Smooth muscle cell (in vitro differentiated cells): ENCODE measurements around the gene INTS1. TPM values are rescaled to one million over a fixed set of nuclear protein-coding genes. Genes with fewer than 3 reads are reported as not detected.
A peak's percentile ranks its signal among the peaks of the same experiment; 100 is the strongest.

ENCODE experiments used
- DNase-seq: peaks from one replicate; lab custom pipeline; 2025; ENCODE audit not compliant: unreplicated experiment; lab: John Stamatoyannopoulos, UW
- H2AFZ ChIP-seq: fragments of 200-600 bp; sonication (generic); 2 replicates; pipeline ENCODE4 v1.6.0; 2016; ENCODE audit warnings: antibody characterized with exemption, low read depth, mild to moderate bottlenecking
- H3F3A ChIP-seq: fragments of 200-600 bp; sonication (generic); 2 replicates; pipeline ENCODE4 v1.6.0; 2017; ENCODE audit warnings: antibody characterized with exemption, low read depth
- H3K27ac ChIP-seq: fragments of 200-600 bp; sonication (generic); 2 replicates; pipeline ENCODE4 v1.5.1; 2016; ENCODE audit warnings: low read depth, mild to moderate bottlenecking
- H3K27me3 ChIP-seq: fragments of 200-600 bp; sonication (generic); 2 replicates; pipeline ENCODE4 v1.6.1; 2016; ENCODE audit warnings: low read depth, mild to moderate bottlenecking
- H3K36me3 ChIP-seq: fragments of 200-600 bp; sonication (generic); 2 replicates; pipeline ENCODE4 v1.5.1; 2016; ENCODE audit warnings: low read depth
- H3K4me1 ChIP-seq: fragments of 200-600 bp; sonication (generic); 2 replicates; pipeline ENCODE4 v1.5.1; 2016; ENCODE audit warnings: low read depth
- H3K4me2 ChIP-seq: fragments of 200-600 bp; sonication (generic); 2 replicates; pipeline ENCODE4 v1.6.0; 2016; ENCODE audit warnings: mild to moderate bottlenecking
- H3K4me3 ChIP-seq: fragments of 200-600 bp; sonication (generic); 2 replicates; pipeline ENCODE4 v1.5.1; 2016; ENCODE audit warnings: mild to moderate bottlenecking
- H3K79me2 ChIP-seq: fragments of 200-600 bp; sonication (generic); 2 replicates; pipeline ENCODE4 v1.6.0; 2016; ENCODE audit warnings: low read depth, mild to moderate bottlenecking
- H3K9ac ChIP-seq: fragments of 200-600 bp; sonication (generic); 2 replicates; pipeline ENCODE4 v1.6.0; 2016; ENCODE audit warnings: low read depth
- H3K9me3 ChIP-seq: fragments of 200-600 bp; sonication (generic); replicated peaks from 2 replicates; pipeline ENCODE4 v1.5.1; 2016; ENCODE audit warnings: low read depth
- H4K20me1 ChIP-seq: fragments of 200-600 bp; sonication (generic); 2 replicates; pipeline ENCODE4 v1.6.0; 2016; ENCODE audit warnings: low read depth
- WGBS: methylation state at CpG from one replicate; pipeline ENCODE4 v1.1.7; 2016; ENCODE audit warnings: low lambda C conversion rate; 5-methylcytosine and 5-hydroxymethylcytosine counted together
- polyA plus RNA-seq: library from polyadenylated mRNA; unstranded; fragments of >200 nt; fragmentation: Nextera tagmentation; extraction: Ambion mirVana; gene quantifications from 2 replicates; pipeline ENCODE4 v1.2.1, GENCODE V29; 2016
- total RNA-seq: library from RNA; depleted of rRNA; stranded (reverse); fragments of >200 nt; gene quantifications from 2 replicates; pipeline ENCODE4 v1.2.3, GENCODE V29; 2014
- TF ChIP-seq, protein P1 (sequence below): fragments of 200-600 bp; sonication (generic); IDR thresholded peaks from 2 replicates; pipeline ENCODE4 v1.5.1; 2017; ENCODE audit warnings: borderline replicate concordance, mild to moderate bottlenecking, antibody characterized with exemption; ENCODE audit not compliant: insufficient read depth, poor library complexity, severe bottlenecking

The INTS1 gene
- total and polyA plus RNA-seq, 2 experiments from 2014 or later = 18.2 to 51.2 TPM

GRCh38 chr7:1475991-1476390 lies 28.2 kb downstream of the INTS1 start:
- TF ChIP-seq, protein P1, sequence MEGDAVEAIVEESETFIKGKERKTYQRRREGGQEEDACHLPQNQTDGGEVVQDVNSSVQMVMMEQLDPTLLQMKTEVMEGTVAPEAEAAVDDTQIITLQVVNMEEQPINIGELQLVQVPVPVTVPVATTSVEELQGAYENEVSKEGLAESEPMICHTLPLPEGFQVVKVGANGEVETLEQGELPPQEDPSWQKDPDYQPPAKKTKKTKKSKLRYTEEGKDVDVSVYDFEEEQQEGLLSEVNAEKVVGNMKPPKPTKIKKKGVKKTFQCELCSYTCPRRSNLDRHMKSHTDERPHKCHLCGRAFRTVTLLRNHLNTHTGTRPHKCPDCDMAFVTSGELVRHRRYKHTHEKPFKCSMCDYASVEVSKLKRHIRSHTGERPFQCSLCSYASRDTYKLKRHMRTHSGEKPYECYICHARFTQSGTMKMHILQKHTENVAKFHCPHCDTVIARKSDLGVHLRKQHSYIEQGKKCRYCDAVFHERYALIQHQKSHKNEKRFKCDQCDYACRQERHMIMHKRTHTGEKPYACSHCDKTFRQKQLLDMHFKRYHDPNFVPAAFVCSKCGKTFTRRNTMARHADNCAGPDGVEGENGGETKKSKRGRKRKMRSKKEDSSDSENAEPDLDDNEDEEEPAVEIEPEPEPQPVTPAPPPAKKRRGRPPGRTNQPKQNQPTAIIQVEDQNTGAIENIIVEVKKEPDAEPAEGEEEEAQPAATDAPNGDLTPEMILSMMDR = no peak
- no peak overlapping the region for H3K4me2 ChIP-seq

GRCh38 chr7:1475393-1475792 lies 28.8 kb downstream of the INTS1 start:
- H4K20me1 ChIP-seq = peaks cover 5% of the 10 kb centered on the region
- H3F3A ChIP-seq = no peaks in the 10 kb centered on the region
- H2AFZ ChIP-seq = no peak overlapping the region
- H3K9ac ChIP-seq = no peak overlapping the region
- no peak overlapping the region for H3K27ac ChIP-seq
- H3K79me2 ChIP-seq = no peaks in the 10 kb centered on the region
- H3K36me3 ChIP-seq = no peaks in the 10 kb centered on the region
- no peak overlapping the region for H3K4me2 ChIP-seq
- 95% methylated on average over 11 of the region's 17 CpGs for WGBS
- no peak overlapping the region for H3K4me3 ChIP-seq
- H3K27me3 ChIP-seq = no peaks in the 10 kb centered on the region
- H3K4me1 ChIP-seq = no peaks in the 10 kb centered on the region
- no peak for DNase-seq
- TF ChIP-seq, protein P1 = no peak
- no peaks in the 10 kb centered on the region for H3K9me3 ChIP-seq

More at GRCh38 chr7:1475991-1476390, 28.2 kb downstream of the INTS1 start:
- H3K4me1 ChIP-seq = no peaks in the 10 kb centered on the region
- no peak overlapping the region for H3K4me3 ChIP-seq
- 99% methylated on average over 13 of the region's 22 CpGs for WGBS
- no peaks in the 10 kb centered on the region for H3F3A ChIP-seq
- H3K27ac ChIP-seq = no peak overlapping the region
- no peaks in the 10 kb centered on the region for H3K9me3 ChIP-seq
- H3K9ac ChIP-seq = no peak overlapping the region
- H4K20me1 ChIP-seq = peaks cover 5% of the 10 kb centered on the region
- no peaks in the 10 kb centered on the region for H3K36me3 ChIP-seq
- no peaks in the 10 kb centered on the region for H3K79me2 ChIP-seq
- DNase-seq = no peak
- no peaks in the 10 kb centered on the region for H3K27me3 ChIP-seq
- no peak overlapping the region for H2AFZ ChIP-seq

- H3K9ac ChIP-seq = no peak overlapping the region
- peaks cover 5% of the 10 kb centered on the region for H4K20me1 ChIP-seq
- H3K4me2 ChIP-seq = no peak overlapping the region
- H2AFZ ChIP-seq = no peak overlapping the region
- H3K36me3 ChIP-seq = no peaks in the 10 kb centered on the region
- no peak overlapping the region for H3K4me3 ChIP-seq
- 95% methylated on average over 24 of the region's 24 CpGs for WGBS
- no peaks in the 10 kb centered on the region for H3K9me3 ChIP-seq
- no peaks in the 10 kb centered on the region for H3F3A ChIP-seq
- H3K27me3 ChIP-seq = no peaks in the 10 kb centered on the region
- no peak for DNase-seq
- H3K4me1 ChIP-seq = no peaks in the 10 kb centered on the region
- TF ChIP-seq, protein P1 = no peak
- H3K79me2 ChIP-seq = no peaks in the 10 kb centered on the region
- no peak overlapping the region for H3K27ac ChIP-seq
Measured at GRCh38 chr7:1474736-1475135, 29.5 kb downstream of the INTS1 start.

GRCh38 chr7:1473864-1474512 lies 30.2 kb downstream of the INTS1 start:
- 41% methylated on average over 30 of the region's 37 CpGs for WGBS
- DNase-seq = peak; percentile 49

More at GRCh38 chr7:1473864-1474512, 30.2 kb downstream of the INTS1 start:
- Histone ChIP-seq H3K27ac (no peak overlapping the region), H2AFZ (no peak overlapping the region), H3K9ac (no peak overlapping the region), H3K9me3 (no peaks in the 10 kb centered on the region), H3K27me3 (no peaks in the 10 kb centered on the region), H4K20me1 (peaks cover 5% of the 10 kb centered on the region), H3K79me2 (no peaks in the 10 kb centered on the region), H3F3A (no peaks in the 10 kb centered on the region), H3K4me1 (no peaks in the 10 kb centered on the region), H3K36me3 (no peaks in the 10 kb centered on the region), H3K4me3 (no peak overlapping the region), H3K4me2 (no peak overlapping the region)
- TF ChIP-seq, protein P1 = peak; percentile 73
